Common myeloid progenitor, CD34-positive (primary cell): ENCODE measurements around the gene GFER.

Experiments
- CTCF ChIA-PET: fragments of 350-600 bp; sonication (Branson Sonifier 250); formaldehyde crosslinking; loops from one replicate; lab custom pipeline; 2021; ENCODE audit warnings: antibody characterized with exemption; lab: Charles Lee
- POLR2A ChIA-PET: fragments of 350-600 bp; sonication (Branson Sonifier 250); formaldehyde crosslinking; loops from one replicate; lab custom pipeline; 2021; ENCODE audit warnings: antibody characterized with exemption; lab: Charles Lee
- DNase-seq, 3 donors: peaks; one replicate each; pipeline versions ENCODE4 v3.0.0 to v3.0.0-alpha.2; 2013
- H3K27ac ChIP-seq, 2 experiments: 1 replicate in 1 of 2; 2 replicates in 1 of 2; pipeline ENCODE4 v1.7.0; 2013; ENCODE audit warnings: inconsistent platforms in 2 of 2, low read length in 2 of 2, mild to moderate bottlenecking in 2 of 2, low read depth in 1 of 2, moderate library complexity in 1 of 2; ENCODE audit not compliant: severe bottlenecking in 2 of 2, insufficient read depth in 1 of 2, poor library complexity in 1 of 2
- H3K27me3 ChIP-seq, 5 experiments: replicated peaks in 2 of 5; 1 replicate in 3 of 5; 2 replicates in 2 of 5; pipeline versions ENCODE4 v1.6.1 to v1.7.0; 2013; ENCODE audit warnings: low read length in 4 of 5, mild to moderate bottlenecking in 2 of 5, moderate library complexity in 2 of 5, inconsistent platforms in 1 of 5; ENCODE audit not compliant: insufficient read depth in 5 of 5, control insufficient read depth in 4 of 5
- H3K36me3 ChIP-seq, 4 experiments: 1 replicate in 2 of 4; 2 replicates in 2 of 4; pipeline versions ENCODE4 v1.6.1 to v1.7.0; 2013; ENCODE audit warnings: low read length in 3 of 4, control low read depth in 1 of 4, mild to moderate bottlenecking in 1 of 4; ENCODE audit not compliant: control insufficient read depth in 4 of 4, insufficient read depth in 4 of 4
- H3K4me1 ChIP-seq, 4 experiments: 1 replicate in 3 of 4; 2 replicates in 1 of 4; pipeline versions ENCODE4 v1.6.1 to v1.7.1; 2013; ENCODE audit warnings: low read length in 3 of 4, mild to moderate bottlenecking in 3 of 4, control low read depth in 1 of 4, inconsistent platforms in 1 of 4, moderate library complexity in 1 of 4; ENCODE audit not compliant: control insufficient read depth in 4 of 4, insufficient read depth in 4 of 4; ENCODE audit errors: control extremely low read depth in 1 of 4
- H3K4me3 ChIP-seq, 7 experiments: 1 replicate in 4 of 7; 2 replicates in 3 of 7; pipeline versions ENCODE4 v1.5.1 to v1.7.0; 2013; ENCODE audit warnings: mild to moderate bottlenecking in 7 of 7, low read length in 6 of 7, moderate library complexity in 6 of 7, inconsistent platforms in 2 of 7, low read depth in 2 of 7, control low read depth in 1 of 7; ENCODE audit not compliant: insufficient read depth in 4 of 7, control insufficient read depth in 1 of 7; ENCODE audit errors: extremely low read depth in 1 of 7
- H3K9me3 ChIP-seq, 5 experiments: 1 replicate in 4 of 5; 2 replicates in 1 of 5; pipeline versions ENCODE4 v1.6.1 to v1.7.1; 2013; ENCODE audit warnings: low read length in 4 of 5, mild to moderate bottlenecking in 2 of 5, inconsistent platforms in 1 of 5, low read depth in 1 of 5, moderate library complexity in 1 of 5; ENCODE audit not compliant: control insufficient read depth in 4 of 5, insufficient read depth in 2 of 5; ENCODE audit errors: control extremely low read depth in 1 of 5
- WGBS: methylation state at CpG from one replicate; pipeline ENCODE4 v1.1.5; 2013; ENCODE audit not compliant: insufficient coverage; 5-methylcytosine and 5-hydroxymethylcytosine counted together

GFER gene

GRCh38 chr16:1982991-1983543, 926 bp upstream of the GFER start:
- 42% methylated on average over 16 of the region's 19 CpGs for WGBS
- POLR2A ChIA-PET: interaction anchor here (0.6 kb wide), 1 partner anchor 18 kb away, joined by 4 read pairs; the partner anchor contains the start of gene RPS2
- H3K4me3 ChIP-seq: peak overlapping the region in 6 of 7 experiments; percentile 63 to 82 (median 72)
- H3K4me1 ChIP-seq: peaks cover 0 to 29% (median 24%) of the 10 kb centered on the region in 4 experiments
- DNase-seq: no peak
- H3K36me3 ChIP-seq: peaks cover 0 to 32% (median 22%) of the 10 kb centered on the region in 4 experiments
- no peak overlapping the region for H3K27ac ChIP-seq
- peaks cover 0 to 59% (median 33%) of the 10 kb centered on the region in 5 experiments for H3K27me3 ChIP-seq
- H3K9me3 ChIP-seq: no peaks in the 10 kb centered on the region
- CTCF ChIA-PET: interaction anchor here (1.1 kb wide), 1 partner anchor 21 kb away, joined by 4 read pairs; no protein-coding TSS in a partner anchor

DNA sequence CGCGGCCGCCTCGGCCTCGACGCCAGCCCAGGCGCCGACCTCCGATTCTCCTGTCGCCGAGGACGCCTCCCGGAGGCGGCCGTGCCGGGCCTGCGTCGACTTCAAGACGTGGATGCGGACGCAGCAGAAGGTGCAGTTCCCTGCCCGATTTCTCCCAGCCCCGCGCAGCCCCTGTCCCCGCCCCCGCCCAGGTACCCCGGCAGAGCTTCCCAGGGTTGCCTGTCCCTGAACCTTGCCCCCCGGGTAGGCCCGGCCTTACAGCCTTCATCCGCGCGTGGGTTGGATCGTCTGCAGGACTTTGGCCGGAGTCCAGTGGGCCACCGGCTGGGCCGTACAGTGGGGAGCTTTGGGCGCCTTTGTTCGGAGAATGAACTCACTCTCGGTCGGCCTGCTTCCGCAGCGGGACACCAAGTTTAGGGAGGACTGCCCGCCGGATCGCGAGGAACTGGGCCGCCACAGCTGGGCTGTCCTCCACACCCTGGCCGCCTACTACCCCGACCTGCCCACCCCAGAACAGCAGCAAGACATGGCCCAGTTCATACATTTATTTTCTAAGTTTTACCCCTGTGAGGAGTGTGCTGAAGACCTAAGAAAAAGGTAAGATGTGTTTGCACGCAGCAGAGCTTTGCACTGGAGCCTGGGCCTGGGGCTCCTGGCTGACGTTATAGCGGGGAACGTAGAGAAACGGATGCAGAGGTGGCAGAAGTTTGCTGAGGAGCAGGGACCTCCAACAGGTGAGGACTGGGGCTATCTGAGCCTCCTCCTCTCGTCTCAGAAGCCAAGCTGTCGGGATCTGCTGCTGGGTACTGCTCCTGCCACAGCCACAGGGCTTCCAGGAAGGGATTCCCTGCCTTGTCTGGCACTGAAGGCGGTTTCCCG, 593 bp downstream of the GFER start:
- DNase-seq: no peak
- peaks cover 0 to 59% (median 37%) of the 10 kb centered on the region in 5 experiments for H3K27me3 ChIP-seq
- H3K27ac ChIP-seq: peak overlapping the region in 1 of 2 experiments; percentile 54
- H3K4me3 ChIP-seq: peak overlapping the region; percentile 63 to 82 (median 73)
- H3K4me1 ChIP-seq: peaks cover 0 to 28% (median 22%) of the 10 kb centered on the region in 4 experiments
- no peaks in the 10 kb centered on the region for H3K9me3 ChIP-seq
- POLR2A ChIA-PET: interaction anchor here (0.6 to 1.4 kb wide), 2 partner anchors 13 to 20 kb away, joined by 3 to 4 read pairs; partner anchors contain the start of gene RPS2
- WGBS: 14% methylated on average over 56 of the region's 58 CpGs
- CTCF ChIA-PET: interaction anchor here (0.9 to 1.7 kb wide), 4 partner anchors 14 to 19 kb away, joined by 4 to 10 read pairs (median 4); no protein-coding TSS in a partner anchor
- H3K36me3 ChIP-seq: peaks cover 0 to 22% (median 16%) of the 10 kb centered on the region in 4 experiments

- 97% methylated on average over 14 of the region's 14 CpGs for WGBS
- POLR2A ChIA-PET: interaction anchor here (0.5 to 0.8 kb wide), 2 partner anchors 19 to 170 kb away, joined by 3 read pairs; partner anchors contain the start of gene TRAF7
These were observed 1.6 kb downstream of the GFER start for GRCh38 chr16:1985466-1986150.

DNA sequence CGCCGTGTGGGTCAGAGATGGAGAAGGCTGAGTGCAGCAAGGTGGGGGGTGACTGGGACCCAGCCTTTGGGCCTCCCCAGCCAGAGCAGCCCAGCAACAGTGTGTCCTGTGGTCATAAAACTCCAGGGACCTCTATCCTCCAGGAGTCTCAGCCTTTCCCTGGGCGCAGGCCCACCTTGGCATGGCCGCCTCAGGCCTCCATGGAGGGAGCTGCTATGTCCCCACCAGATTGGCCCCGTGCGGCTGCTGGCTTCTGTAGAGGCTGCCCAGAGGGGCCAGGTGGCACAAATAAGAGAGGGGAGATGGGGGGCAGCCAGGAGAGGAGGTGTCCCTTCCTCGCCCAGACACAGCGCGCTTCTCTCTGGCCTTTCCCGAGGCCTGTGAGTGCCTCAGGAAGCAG, 3.2 kb downstream of the GFER start:
- 90% methylated on average over 9 of the region's 10 CpGs for WGBS
- Histone ChIP-seq H3K9me3 (no peaks in the 10 kb centered on the region), H3K4me3 (no peak overlapping the region), H3K27me3 (peaks cover 0 to 56% (median 33%) of the 10 kb centered on the region in 5 experiments), H3K4me1 (peaks cover 0 to 45% (median 38%) of the 10 kb centered on the region in 4 experiments), H3K36me3 (peaks cover 0 to 22% (median 16%) of the 10 kb centered on the region in 4 experiments), H3K27ac (no peak overlapping the region)
- CTCF ChIA-PET: no interaction called here
- DNase-seq: no peak
- POLR2A ChIA-PET: no interaction called here

More at GRCh38 chr16:1985466-1986150, 1.6 kb downstream of the GFER start:
- DNase-seq: no peak
- Histone ChIP-seq H3K4me1 (peaks cover 0 to 31% (median 26%) of the 10 kb centered on the region in 4 experiments), H3K27me3 (peaks cover 0 to 59% (median 35%) of the 10 kb centered on the region in 5 experiments), H3K27ac (no peak overlapping the region), H3K4me3 (peak overlapping the region in 1 of 7 experiments; percentile 82), H3K36me3 (peaks cover 0 to 22% (median 16%) of the 10 kb centered on the region in 4 experiments), H3K9me3 (no peaks in the 10 kb centered on the region)
- CTCF ChIA-PET: interaction anchor here (0.5 to 1.7 kb wide), 4 partner anchors 13 to 37 kb away, joined by 3 to 10 read pairs (median 4); no protein-coding TSS in a partner anchor

DNA sequence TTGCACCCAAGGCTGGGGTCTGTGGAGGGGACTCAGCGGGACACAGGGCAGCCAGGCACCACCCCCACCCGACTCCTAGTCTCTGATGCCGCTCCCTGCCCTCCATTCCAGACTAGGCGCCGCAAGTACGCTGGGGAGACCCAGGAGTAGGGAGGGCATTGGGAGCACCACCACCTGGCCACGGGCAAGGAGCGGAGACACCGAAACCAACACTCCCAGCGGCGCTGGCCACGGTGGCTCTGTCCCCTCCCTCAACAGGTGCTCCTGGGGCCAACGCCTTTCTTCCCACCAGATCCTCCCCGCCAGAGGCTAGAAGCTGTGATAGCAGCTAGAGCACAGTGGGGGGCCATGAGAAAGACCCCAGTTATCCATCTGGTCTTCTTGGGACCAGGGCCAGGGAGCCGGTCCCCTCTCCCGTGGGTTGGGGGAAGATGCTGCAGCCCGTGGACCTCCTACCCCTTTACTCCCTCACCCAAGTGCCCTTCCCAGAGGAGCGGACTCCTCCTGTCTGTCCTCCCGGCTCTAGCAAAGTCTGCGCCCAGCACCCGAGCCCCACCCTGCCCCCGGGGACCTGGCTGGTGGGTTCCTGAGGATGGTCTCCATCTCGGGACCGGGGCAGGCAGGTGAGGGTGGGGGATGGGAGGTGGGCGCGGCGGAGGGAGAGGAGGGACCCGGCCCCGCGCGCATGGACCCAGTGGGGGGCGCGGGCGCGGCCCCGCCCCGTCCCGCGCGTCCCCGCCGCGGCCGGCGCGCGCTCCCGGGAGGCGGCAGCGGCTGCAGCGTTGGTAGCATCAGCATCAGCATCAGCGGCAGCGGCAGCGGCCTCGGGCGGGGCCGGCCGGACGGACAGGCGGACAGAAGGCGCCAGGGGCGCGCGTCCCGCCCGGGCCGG, 5.5 kb downstream of the GFER start, which contains the start of gene SYNGR3:
Gene SYNGR3, plus strand, starts transcription at position 762 of the 892 bp plus-strand sequence. CDS start 133 bp downstream, outside the sequence.
- DNase-seq: no peak
- H3K9me3 ChIP-seq: no peaks in the 10 kb centered on the region
- 9% methylated on average over 51 of the region's 67 CpGs for WGBS
- ChIA-PET POLR2A (no interaction called here), CTCF (interaction anchor here (1.3 kb wide), 1 partner anchor 21 kb away, joined by 3 read pairs; no protein-coding TSS in a partner anchor)
- H3K36me3 ChIP-seq: peaks cover 0 to 22% (median 16%) of the 10 kb centered on the region in 4 experiments
- H3K4me1 ChIP-seq: peaks cover 0 to 39% (median 30%) of the 10 kb centered on the region in 4 experiments
- no peak within 1 kb of the TSS for H3K27ac ChIP-seq
- H3K27me3 ChIP-seq: peaks cover 0 to 45% (median 22%) of the 10 kb centered on the region in 5 experiments
- H3K4me3 ChIP-seq: peak within 1 kb of the TSS in 6 of 7 experiments; percentile 19 to 66 (median 36)

GRCh38 chr16:1990101-1990350, 6.0 kb downstream of the GFER start:
- Histone ChIP-seq H3K4me1 (peaks cover 0 to 34% (median 24%) of the 10 kb centered on the region in 4 experiments), H3K27me3 (peaks cover 0 to 45% (median 22%) of the 10 kb centered on the region in 5 experiments), H3K36me3 (peaks cover 0 to 22% (median 16%) of the 10 kb centered on the region in 4 experiments), H3K27ac (no peak overlapping the region), H3K9me3 (no peaks in the 10 kb centered on the region), H3K4me3 (peak overlapping the region in 2 of 7 experiments; percentile 36 to 50)
- no CpG with 5 or more reads among the region's 25 CpGs for WGBS
- CTCF ChIA-PET: no interaction called here
- POLR2A ChIA-PET: no interaction called here
- DNase-seq: no peak
